HG03469 (cell line): ENCODE data around the gene OR2T5.
"Not testable (repeated sequence)": the region's sequence is repeated elsewhere in the genome, so short reads cannot be mapped to it uniquely, and the experiment has no call there.

Experiments used
- ATAC-seq: cut with Tn5 transposase; IDR thresholded peaks from one replicate; pipeline ENCODE4 v1.9.1; 2021; ENCODE audit warnings: mild to moderate bottlenecking, moderate library complexity, moderate number of reproducible peaks; ENCODE audit not compliant: unreplicated experiment

Gene OR2T5

GRCh38 chr1:248500305-248501035, 12.1 kb downstream of the OR2T5 start:
- not testable (repeated sequence) for ATAC-seq

DNA sequence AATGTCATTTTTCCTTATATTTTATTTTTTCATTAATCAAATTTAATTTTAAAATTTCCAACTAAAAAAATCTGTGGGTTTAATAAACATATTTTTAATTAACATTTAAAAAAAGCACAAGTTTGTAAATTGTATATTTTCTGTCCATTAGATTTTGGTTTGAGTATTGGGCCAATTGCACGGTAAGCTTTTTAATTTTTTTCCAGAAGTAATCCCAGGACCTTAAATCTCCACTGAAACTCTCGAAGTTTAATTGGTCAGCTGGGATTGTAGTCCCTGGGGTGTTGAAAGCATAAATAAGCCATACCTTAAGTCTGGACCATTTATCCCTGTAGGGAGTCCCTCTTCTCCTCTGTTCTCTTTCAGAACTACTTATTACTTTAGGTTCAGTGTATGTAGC, 19.4 kb downstream of the OR2T5 start, which contains the start of gene OR2G6:
TSS of gene OR2G6 (plus strand) at position 301 of the 400 bp plus-strand sequence. CDS start 13,574 bp downstream, outside the sequence.
- ATAC-seq = not testable (repeated sequence)

GRCh38 chr1:248510217-248510616, 21.8 kb downstream of the OR2T5 start:
- not testable (repeated sequence) for ATAC-seq

DNA sequence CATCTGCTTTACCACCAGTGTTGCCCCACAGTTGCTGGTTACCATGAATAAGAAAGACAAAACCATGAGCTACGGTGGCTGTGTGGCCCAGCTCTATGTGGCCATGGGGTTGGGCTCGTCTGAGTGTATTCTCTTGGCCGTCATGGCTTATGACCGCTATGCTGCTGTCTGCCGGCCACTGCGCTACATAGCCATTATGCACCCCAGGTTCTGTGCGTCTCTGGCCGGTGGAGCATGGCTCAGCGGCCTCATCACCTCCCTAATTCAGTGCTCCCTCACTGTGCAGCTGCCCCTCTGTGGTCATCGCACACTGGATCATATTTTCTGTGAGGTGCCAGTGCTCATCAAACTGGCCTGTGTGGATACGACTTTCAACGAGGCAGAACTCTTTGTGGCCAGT, 33.5 kb downstream of the OR2T5 start:
- ATAC-seq = no peak

DNA sequence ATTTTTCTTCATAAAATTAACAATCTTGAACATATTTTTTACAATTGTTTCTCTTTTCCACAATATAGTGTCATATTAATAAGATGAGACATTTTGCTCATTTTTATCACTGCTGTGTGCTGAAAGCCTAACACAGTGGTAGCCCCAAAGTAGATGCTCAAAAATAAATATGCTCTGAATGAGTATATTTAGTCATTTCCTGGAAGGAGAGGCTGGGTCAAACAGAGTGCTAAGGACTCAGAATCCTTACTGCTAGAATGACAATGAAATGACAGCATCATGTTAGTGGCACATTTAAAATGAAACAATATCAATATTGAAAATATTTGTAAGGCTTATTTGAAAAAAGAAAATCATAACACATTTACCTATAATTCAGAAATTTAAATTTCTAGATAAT, 49.1 kb downstream of the OR2T5 start:
- ATAC-seq = not testable (repeated sequence)
